Erythroblast (primary cell): ENCODE data around the gene SF1.

ENCODE experiments used
- GATA1 ChIP-seq: IDR thresholded peaks from 2 replicates; pipeline ENCODE4 v1.6.1; 2011; ENCODE audit warnings: low read depth, mild to moderate bottlenecking, control low read depth, low read length, moderate library complexity
- POLR2A ChIP-seq: IDR thresholded peaks from 2 replicates; pipeline ENCODE4 v1.6.1; 2011; ENCODE audit warnings: mild to moderate bottlenecking, low read length

GRCh38 chr11:64714666-64715065 is 63.7 kb downstream of the SF1 start:
- TF ChIP-seq POLR2A (no peak), GATA1 (no peak)
